ENCODE results near the gene PTCD3. TPM values are rescaled to one million over a fixed set of nuclear protein-coding genes. Genes with fewer than 3 reads are reported as not detected.

The PTCD3 gene
- polyA plus RNA-seq, 1 of the 3 experiments (the other 2 are of a cell fraction): 44.5 TPM

GRCh38 chr2:86189782-86190416 is 83.9 kb downstream of the PTCD3 start:
- DNase-seq: no peak
- H3K4me1 ChIP-seq (ENCODE audit: control insufficient read depth in 1 of 2, insufficient read depth in 2 of 2, low read depth in 1 of 2, low read length in 1 of 2): peaks cover 11 to 15% of the 10 kb centered on the region in 2 experiments; a peak in 2 of 4 replicates
- H3K27me3 ChIP-seq (ENCODE audit: insufficient read depth): no peaks in the 10 kb centered on the region
- no peak overlapping the region for H2AFZ ChIP-seq (ENCODE audit: low read depth)
- no peak overlapping the region for H3K9ac ChIP-seq
- peaks cover 82% of the 10 kb centered on the region for H4K20me1 ChIP-seq (ENCODE audit: insufficient read depth)
- TF ChIP-seq TAF1 (IDR thresholded peaks at IDR 0.05; ENCODE audit: borderline replicate concordance, low read depth, low read length) (no peak), RFX5 (IDR thresholded peaks at IDR 0.05; ENCODE audit: low read length) (no peak), SIN3A (IDR thresholded peaks at IDR 0.05; ENCODE audit: borderline replicate concordance, low read depth, low read length) (no peak), EZH2phosphoT487 (IDR thresholded peaks at IDR 0.05; ENCODE audit: borderline replicate concordance, low read depth) (no peak), CTCF (IDR thresholded peaks at IDR 0.05) (no peak), GABPA (IDR thresholded peaks at IDR 0.05; ENCODE audit: low read depth) (no peak), FOXM1 (IDR thresholded peaks at IDR 0.05; ENCODE audit: low read depth) (no peak), TEAD4 (IDR thresholded peaks at IDR 0.05; ENCODE audit: borderline replicate concordance, insufficient read depth) (no peak), GATA2 (CRISPR knock-in tag; IDR thresholded peaks at IDR 0.05) (no peak), MAX (IDR thresholded peaks at IDR 0.05; ENCODE audit: low read depth) (no peak), ZBTB33 (IDR thresholded peaks at IDR 0.05; ENCODE audit: borderline replicate concordance, low read depth) (no peak), NFIC (IDR thresholded peaks at IDR 0.05; ENCODE audit: borderline replicate concordance) (no peak), CHD2 (IDR thresholded peaks at IDR 0.05; ENCODE audit: low read length, partially characterized antibody) (no peak), MXI1 (IDR thresholded peaks at IDR 0.05; ENCODE audit: low read depth, low read length) (no peak), ELF1 (IDR thresholded peaks at IDR 0.05) (no peak)
- no peaks in the 10 kb centered on the region for H3K9me2 ChIP-seq
- peaks cover 9 to 23% of the 10 kb centered on the region in 2 experiments for H3K36me3 ChIP-seq (replicated peaks in 1 of 2; ENCODE audit: control insufficient read depth in 1 of 2, insufficient read depth in 2 of 2, low read length in 1 of 2)
- peaks cover 99% of the 10 kb centered on the region for H3K79me2 ChIP-seq (ENCODE audit: insufficient read depth)
- WGBS (ENCODE audit: low lambda C conversion rate): 92% methylated on average over 7 of the region's 7 CpGs
- ChIA-PET CTCF (no interaction called here), POLR2A (no interaction called here)
- H3F3A ChIP-seq (replicated peaks; ENCODE audit: insufficient read depth): peaks cover 24% of the 10 kb centered on the region
- no peak overlapping the region for H3K4me3 ChIP-seq (ENCODE audit: low read depth in 2 of 2, low read length in 1 of 2)
- no peak overlapping the region for H3K27ac ChIP-seq (ENCODE audit: low read depth in 2 of 2, low read length in 1 of 2)
- no peak overlapping the region for H3K4me2 ChIP-seq
- no peaks in the 10 kb centered on the region for H3K9me3 ChIP-seq

Small RNA genes within 50 kb of the gene (small RNA-seq; reads per million reads assigned to genes)
- gene RF00019 (0 reads per million in 7 experiments), gene SNORD94 (7.3 to 107 (median 21.3) reads per million in 7 experiments)

Other genes with a start within 250 kb of the PTCD3 start
- gene ST3GAL5, start 217.2 kb upstream of the PTCD3 start, polyA plus RNA-seq (2012; rRNA removed): 37.6 and 55.7 TPM in 2 replicates
- gene POLR1A, start 349 bp upstream of the PTCD3 start, polyA plus RNA-seq (2012; rRNA removed): 5.5 and 6.1 TPM in 2 replicates
- gene IMMT, start 89.2 kb downstream of the PTCD3 start, polyA plus RNA-seq (2012; rRNA removed): 36.3 and 48.5 TPM in 2 replicates
- gene MRPL35, start 93.2 kb downstream of the PTCD3 start, polyA plus RNA-seq (2012; rRNA removed): 33.0 and 36.6 TPM in 2 replicates
- 0.13 TPM in 2 replicates for gene REEP1, start 231.4 kb downstream of the PTCD3 start, polyA plus RNA-seq (2012; rRNA removed)